HG02798 (cell line): ENCODE data around the gene PM20D1.
"Not testable (repeated sequence)": the region's sequence is repeated elsewhere in the genome, so short reads cannot be mapped to it uniquely, and the experiment has no call there.

Experiments
- ATAC-seq: cut with Tn5 transposase; IDR thresholded peaks from one replicate; pipeline ENCODE4 v1.9.1; 2021; ENCODE audit warnings: mild to moderate bottlenecking; ENCODE audit not compliant: unreplicated experiment, poor library complexity

PM20D1 gene

DNA sequence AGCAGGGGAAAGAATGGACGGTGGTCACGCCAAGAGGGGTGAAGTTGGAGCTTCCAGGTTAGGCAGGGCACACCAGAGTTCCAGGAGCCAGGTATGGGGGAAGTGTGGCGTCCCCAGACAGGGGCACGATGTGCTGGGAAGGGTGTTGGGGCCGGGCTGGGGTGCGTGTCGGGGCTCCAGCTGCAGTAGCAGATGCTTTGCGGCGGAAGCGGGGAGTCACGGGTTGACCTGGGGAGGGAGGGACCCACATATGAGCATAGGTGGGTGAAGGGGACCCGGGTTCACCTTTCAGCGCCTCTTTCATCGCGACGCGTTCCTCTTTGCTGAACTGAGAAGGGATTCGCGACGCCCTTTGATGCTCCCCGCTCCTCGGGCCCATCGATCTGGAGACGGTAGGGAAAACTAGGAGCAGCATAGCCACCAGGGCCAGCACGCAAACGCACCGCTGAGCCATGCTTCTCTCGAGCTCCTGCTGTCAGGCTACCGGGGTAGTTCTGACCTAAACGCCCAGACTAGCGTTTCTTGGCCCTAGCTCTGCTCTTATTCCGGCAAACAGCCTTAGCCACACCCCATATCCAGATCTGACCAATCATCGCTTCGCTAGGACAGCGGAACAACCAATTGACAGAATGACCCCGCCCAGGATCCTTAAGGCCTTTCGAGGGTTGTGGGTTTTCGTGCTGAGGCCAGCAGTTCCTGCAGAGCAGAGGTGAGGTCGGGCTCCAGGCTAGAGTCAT lies at the start of gene PM20D1:
Gene PM20D1, minus strand, starts transcription at position 514 of the 737 bp plus-strand sequence. Its CDS starts 60 bp downstream, at position 454.
- ATAC-seq = peak; percentile 98

GRCh38 chr1:205896351-205896750 lies 46.4 kb upstream of the PM20D1 start:
- no peak for ATAC-seq

GRCh38 chr1:205894119-205894518 lies 44.2 kb upstream of the PM20D1 start:
- ATAC-seq = not testable (repeated sequence)

DNA sequence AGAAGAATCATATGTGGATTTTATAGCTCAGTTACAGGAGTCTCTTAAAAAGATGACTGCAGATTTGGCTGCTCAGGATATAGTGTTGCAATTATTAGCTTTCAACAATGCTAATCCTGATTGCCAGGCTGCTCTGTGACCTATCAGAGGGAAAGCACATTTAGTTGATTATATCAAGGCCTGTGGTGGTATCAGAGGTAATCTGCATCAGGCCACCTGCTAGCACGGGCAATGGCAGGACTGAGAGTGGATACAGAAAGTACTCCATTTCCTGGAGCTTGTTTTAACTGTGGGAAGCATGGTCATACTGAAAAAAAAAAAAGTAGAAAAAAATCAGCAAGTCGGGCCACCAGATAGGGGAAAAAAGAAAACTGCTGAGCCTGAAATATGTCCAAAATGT lies 42.2 kb upstream of the PM20D1 start:
- not testable (repeated sequence) for ATAC-seq

- ATAC-seq = not testable (repeated sequence)
Observed at GRCh38 chr1:205891481-205891880, 41.5 kb upstream of the PM20D1 start.

DNA sequence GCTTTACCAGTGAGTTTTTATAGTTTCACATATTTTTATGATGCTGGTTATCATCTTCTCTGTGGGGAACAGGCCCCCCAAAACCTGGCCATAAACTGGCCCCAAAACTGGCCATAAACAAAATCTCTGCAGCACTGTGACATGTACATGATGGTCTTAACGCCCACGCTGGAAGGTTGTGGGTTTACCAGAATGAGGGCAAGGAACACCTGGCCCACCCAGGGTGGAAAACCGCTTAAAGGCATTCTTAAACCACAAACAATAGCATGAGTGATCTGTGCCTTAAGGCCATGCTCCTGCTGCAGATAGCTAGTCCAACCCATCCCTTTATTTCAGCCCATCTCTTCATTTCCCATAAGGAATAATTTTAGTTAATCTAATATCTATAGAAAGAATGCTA lies 40.7 kb upstream of the PM20D1 start:
- not testable (repeated sequence) for ATAC-seq

DNA sequence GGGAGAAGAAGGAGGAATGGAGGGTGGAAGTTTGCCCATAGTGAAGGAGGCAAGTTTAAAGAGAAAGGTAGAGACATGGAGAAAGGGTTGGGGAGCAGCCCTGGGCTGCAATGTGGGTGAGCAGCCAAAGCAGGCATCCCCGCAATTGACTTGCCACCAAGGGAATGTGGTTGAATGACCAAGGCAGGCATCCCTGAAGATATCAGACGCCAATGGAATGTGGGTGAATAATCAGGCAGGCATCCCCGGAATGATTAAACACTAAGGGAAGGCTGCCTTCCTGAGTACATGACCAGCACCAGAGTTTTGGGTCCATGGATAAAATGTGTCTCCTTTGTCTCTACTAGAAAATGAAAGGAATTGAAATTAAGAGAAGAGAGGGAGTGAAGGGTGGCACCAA lies 39.8 kb upstream of the PM20D1 start:
- not testable (repeated sequence) for ATAC-seq

DNA sequence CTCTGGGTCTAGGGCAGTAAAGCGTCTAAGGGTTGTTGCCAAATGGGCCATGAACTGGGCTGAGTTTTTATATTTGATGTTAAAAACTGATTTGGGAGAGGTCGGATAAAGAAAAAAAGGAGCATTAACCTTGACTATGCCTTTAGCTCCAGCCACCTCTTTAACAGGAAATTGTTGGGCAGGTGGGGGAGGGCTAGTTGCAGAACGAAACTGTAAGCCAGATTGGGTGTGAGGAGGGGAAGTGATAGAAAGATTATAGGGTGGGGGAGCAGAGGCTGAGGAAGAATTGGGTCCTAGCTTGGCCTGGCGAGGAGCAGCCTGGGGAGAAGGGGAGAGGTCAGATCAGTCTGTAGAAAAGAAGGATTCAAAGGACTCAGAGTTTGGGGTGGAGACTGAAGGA lies 39.1 kb upstream of the PM20D1 start:
- not testable (repeated sequence) for ATAC-seq

- ATAC-seq = no peak
Observed at GRCh38 chr1:205883792-205884191, 33.9 kb upstream of the PM20D1 start.

GRCh38 chr1:205880923-205881322 lies 31.0 kb upstream of the PM20D1 start:
- ATAC-seq = no peak

DNA sequence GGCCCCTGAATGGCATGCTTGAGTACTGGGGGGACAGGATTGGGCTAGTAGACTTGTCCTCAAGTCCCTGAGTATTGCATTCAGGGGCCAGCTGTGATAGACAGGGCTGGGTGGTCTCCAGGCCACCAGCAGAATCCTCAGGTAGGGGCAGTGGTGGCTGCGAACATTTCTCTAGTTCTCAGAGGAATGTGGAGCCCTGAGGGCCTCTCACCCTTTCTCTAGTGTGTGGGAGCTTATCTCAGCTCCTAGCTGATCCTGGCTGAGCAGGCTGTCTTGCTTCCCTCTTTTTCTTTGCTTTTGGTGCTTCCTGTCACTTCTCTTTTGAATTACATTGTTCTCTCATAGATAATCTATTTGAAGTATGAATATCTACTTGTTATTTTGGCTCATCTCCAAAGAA lies 30.0 kb upstream of the PM20D1 start:
- ATAC-seq = no peak

- no peak for ATAC-seq
Observed at GRCh38 chr1:205878026-205878425, 28.1 kb upstream of the PM20D1 start.

DNA sequence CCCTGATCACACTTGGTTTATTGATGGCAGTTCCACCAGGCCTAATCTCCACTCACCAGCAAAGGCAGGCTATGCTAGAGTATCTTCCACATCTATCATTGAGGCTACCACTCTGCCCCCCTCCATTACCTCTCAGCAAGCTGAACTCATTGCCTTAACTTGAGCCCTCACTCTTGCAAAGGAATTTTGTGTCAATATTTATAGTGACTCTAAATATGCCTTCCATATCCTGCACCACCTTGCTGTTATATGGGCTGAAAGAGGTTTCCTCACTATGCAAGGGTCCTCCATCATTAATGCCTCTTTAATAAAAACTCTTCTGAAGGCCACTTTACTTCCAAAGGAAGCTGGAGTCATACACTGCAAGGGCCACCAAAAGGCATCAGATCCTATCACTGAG lies 23.2 kb upstream of the PM20D1 start:
- not testable (repeated sequence) for ATAC-seq

- no peak for ATAC-seq
Observed at GRCh38 chr1:205870236-205870635, 20.3 kb upstream of the PM20D1 start.

DNA sequence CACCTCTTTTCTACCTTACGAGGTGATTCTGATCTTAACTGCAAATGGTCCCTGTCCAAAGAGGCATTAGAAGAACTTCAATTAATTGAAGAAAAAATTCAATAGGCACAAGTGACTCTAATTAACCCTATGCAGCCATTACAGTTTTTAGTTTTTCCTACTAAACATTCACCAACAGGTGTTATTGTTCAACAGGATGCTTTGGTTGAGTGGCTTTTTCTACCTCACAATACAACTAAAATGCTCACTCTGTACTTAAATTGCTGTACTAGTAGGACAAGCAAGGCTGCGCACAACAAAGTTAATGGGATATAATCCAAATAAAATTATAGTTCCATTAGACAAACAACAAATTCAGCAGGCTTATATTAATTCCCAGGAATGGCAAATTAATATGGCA lies 11.6 kb upstream of the PM20D1 start:
- no peak for ATAC-seq

DNA sequence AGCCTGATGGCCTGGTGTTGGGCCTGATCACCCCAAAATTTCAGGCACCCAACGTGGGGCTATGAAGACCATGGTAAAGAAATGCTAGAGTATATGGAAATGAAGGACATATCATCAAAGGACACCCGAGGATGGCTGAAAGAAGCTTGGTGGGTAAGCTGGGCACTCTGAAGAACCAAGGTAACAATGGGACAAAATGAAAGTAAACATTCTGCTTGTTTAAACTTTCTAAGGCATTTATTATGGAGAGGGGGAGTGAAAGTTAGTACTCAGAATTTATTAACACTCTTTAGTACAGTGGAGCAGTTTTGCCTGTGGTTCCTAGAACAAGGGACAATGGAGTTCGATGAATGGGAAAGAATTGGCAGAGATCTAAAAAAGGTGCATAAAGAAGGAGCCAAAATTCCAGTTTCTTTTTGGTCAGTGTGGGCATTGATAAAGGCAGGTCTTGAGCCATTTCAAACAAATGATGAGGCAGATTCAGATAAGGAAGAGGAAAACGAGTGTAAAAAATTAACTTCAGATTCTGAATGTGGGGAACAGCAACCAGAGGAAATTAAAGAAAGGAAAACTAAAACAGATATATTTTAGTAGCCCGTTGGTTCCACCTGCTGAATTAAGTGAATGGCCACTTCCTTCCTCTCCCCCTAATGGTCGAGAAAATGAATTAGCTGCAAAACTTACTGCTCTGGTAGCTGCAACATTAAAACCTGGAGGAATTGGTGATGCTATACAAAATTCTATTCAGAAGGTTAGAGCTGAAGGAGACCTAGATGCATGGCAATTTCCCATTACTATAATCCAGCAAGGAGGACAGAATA lies 8.4 kb upstream of the PM20D1 start:
- no peak for ATAC-seq

DNA sequence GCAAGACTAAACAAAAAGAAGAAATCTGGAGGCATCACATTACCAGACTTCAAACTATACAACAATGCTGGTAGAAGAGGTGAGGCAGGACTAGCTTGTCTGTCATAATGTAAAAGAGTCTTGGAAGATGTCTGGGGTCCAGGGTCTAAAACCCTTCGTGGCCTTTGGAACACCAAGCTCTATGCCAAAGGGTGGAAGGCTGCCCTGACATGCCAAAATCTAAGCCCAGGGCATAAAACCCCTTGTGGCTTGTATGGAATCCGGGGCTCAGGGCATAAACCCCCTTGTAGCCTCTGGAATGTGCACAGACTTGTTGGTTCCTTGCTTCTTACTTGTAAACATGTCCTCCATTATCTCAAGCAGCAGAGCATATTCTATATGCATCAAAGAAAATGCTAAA lies 7.6 kb upstream of the PM20D1 start:
- ATAC-seq = not testable (repeated sequence)

DNA sequence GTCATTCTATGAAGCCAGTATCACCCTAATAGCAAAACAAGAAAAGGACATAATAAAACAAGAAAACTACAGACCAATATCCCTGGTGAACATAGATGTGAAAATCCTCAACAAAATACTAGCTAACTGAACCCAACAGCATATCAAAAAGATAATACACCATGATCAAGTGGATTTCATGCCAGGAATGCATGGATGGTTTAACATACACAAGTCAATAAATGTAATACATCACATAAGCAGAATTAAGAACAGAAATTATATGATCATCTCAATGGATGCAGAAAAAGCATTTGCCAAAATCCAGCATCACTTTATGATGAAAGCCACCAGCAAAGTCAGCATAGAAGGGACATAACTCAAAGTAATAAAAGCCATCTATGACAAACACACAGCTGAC lies 6.5 kb upstream of the PM20D1 start:
- no peak for ATAC-seq

DNA sequence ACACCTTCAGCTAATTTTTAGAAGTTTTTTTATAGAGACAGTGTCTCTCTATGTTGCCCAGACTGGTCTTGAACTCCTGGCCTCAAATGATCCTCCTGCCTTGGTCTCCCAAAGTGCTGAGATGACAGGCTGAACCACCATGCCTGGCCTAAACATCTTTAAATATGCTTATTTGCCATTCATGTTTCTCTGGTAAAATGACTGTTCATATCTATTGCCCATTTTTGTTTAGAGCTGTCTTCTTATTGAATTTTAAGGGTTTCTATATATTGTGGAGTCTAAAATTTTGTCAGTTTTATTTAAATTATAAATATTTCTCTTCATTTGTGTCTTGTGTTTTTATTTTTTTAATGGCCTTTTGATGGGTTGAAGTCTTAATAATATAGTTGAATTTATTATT lies 3.0 kb upstream of the PM20D1 start:
- ATAC-seq = no peak

DNA sequence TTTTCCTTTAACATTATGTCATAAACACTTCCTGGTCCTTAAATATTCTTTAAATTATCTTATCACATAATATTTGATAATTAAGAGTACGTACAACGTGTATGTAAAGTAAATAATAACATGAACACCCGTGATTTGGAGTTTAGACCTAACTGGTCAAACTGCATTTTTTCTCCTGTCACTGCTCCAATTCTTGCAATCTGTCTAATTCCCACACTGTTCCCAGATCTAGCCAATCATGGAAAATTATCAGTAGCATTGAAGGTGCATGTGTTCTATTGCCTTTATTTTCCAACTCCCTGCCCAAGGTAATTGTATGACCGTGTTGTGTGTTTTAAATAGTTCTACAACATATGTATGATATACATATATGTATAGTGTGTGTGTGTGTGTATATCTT lies 2.1 kb upstream of the PM20D1 start:
- no peak for ATAC-seq

DNA sequence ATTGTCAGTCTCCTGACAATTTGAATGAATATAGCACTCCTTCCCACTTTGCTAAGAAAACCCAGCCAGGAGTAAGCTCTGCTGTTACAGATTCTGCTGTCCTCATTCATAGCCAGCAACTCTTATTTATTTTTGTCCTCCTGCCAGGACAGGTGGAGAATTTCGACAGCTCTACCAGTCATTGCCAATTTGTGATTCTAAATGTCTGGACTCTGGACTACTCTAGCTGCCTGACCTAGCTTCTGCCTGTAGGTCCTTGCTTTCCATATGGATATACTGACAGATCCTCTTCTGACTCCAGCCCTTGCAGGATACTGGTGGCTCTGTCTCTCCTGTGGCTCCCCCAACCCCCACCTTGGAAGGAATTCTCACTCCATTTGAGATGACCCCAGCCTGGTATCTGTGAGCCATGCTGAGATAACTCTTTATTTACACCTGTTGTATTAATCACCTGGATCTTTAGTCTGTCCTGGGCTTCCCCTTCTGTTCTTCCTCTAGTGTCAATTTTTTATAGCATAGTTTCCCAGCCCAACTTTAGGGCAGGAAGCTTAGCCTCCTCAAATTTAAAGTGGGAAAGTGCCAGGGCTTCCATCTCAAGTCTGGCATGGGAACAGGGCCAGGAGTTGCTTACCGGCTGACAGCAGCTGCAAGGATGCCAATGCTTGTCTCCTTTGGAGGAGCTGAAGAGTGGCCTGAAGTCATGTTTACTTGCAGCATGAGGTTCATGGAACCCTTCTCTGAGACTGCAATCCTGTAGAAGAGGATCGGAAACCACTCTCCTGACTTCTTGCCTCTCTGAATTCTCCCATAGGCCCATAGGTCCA lies 6.7 kb downstream of the PM20D1 start:
- ATAC-seq = no peak
